Ishikawa (cell line): ENCODE data around the gene TBC1D4.

Experiments used
- CEBPB ChIP-seq: IDR thresholded peaks from 2 replicates; pipeline ENCODE4 v1.6.1; 2012
- CREB1 ChIP-seq: IDR thresholded peaks from 2 replicates; pipeline ENCODE4 v1.6.1; 2012; ENCODE audit warnings: low read depth
- EGR1 ChIP-seq: IDR thresholded peaks from 2 replicates; pipeline ENCODE4 v1.6.1; 2012
- EP300 ChIP-seq: IDR thresholded peaks from 2 replicates; pipeline ENCODE4 v1.6.1; 2012; ENCODE audit warnings: borderline replicate concordance
- FOXM1 ChIP-seq: IDR thresholded peaks from 2 replicates; pipeline ENCODE4 v1.6.1; 2012; ENCODE audit warnings: low read depth, borderline replicate concordance
- MAX ChIP-seq: IDR thresholded peaks from 2 replicates; pipeline ENCODE4 v1.6.1; 2012
- NFIC ChIP-seq: IDR thresholded peaks from 2 replicates; pipeline ENCODE4 v1.6.1; 2012
- RAD21 ChIP-seq: IDR thresholded peaks from 2 replicates; pipeline ENCODE4 v1.6.1; 2012; ENCODE audit warnings: low read depth
- REST ChIP-seq: IDR thresholded peaks from 2 replicates; pipeline ENCODE4 v1.6.1; 2012; ENCODE audit warnings: low read depth, mild to moderate bottlenecking
- TAF1 ChIP-seq: IDR thresholded peaks from 2 replicates; pipeline ENCODE4 v1.6.1; 2012; ENCODE audit warnings: low read depth, mild to moderate bottlenecking
- TCF12 ChIP-seq: IDR thresholded peaks from 2 replicates; pipeline ENCODE4 v1.6.1; 2012; ENCODE audit warnings: low read depth
- TEAD4 ChIP-seq: IDR thresholded peaks from 2 replicates; pipeline ENCODE4 v1.6.1; 2012
- YY1 ChIP-seq: IDR thresholded peaks from 2 replicates; pipeline ENCODE4 v1.6.1; 2012; ENCODE audit warnings: low read depth
- ZBTB7A ChIP-seq: IDR thresholded peaks from 2 replicates; pipeline ENCODE4 v1.6.1; 2012; ENCODE audit warnings: low read depth
- TF ChIP-seq, protein P1 (sequence below): IDR thresholded peaks from 2 replicates; pipeline ENCODE4 v1.6.1; 2012

Gene TBC1D4

GRCh38 chr13:75468098-75468497 lies 13.9 kb downstream of the TBC1D4 start:
- TF ChIP-seq NFIC (no peak), RAD21 (no peak), TEAD4 (no peak), CEBPB (no peak), ZBTB7A (no peak), TAF1 (no peak), REST (no peak)
- TF ChIP-seq, protein P1, sequence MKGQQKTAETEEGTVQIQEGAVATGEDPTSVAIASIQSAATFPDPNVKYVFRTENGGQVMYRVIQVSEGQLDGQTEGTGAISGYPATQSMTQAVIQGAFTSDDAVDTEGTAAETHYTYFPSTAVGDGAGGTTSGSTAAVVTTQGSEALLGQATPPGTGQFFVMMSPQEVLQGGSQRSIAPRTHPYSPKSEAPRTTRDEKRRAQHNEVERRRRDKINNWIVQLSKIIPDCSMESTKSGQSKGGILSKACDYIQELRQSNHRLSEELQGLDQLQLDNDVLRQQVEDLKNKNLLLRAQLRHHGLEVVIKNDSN, result no peak

GRCh38 chr13:75467040-75467728 lies 14.8 kb downstream of the TBC1D4 start:
- TF ChIP-seq TEAD4, result no peak

- TF ChIP-seq TEAD4, result no peak
- TF ChIP-seq CREB1, result no peak
- TF ChIP-seq CEBPB, result no peak
- no peak for TF ChIP-seq EGR1
- TF ChIP-seq RAD21, result no peak
- no peak for TF ChIP-seq TAF1
- no peak for TF ChIP-seq ZBTB7A
- TF ChIP-seq YY1, result no peak
- TF ChIP-seq, protein P1, result no peak
- no peak for TF ChIP-seq EP300
- no peak for TF ChIP-seq NFIC
- TF ChIP-seq FOXM1, result no peak
- TF ChIP-seq REST, result no peak
- no peak for TF ChIP-seq MAX
Observed at GRCh38 chr13:75465236-75465635, 16.7 kb downstream of the TBC1D4 start.

DNA sequence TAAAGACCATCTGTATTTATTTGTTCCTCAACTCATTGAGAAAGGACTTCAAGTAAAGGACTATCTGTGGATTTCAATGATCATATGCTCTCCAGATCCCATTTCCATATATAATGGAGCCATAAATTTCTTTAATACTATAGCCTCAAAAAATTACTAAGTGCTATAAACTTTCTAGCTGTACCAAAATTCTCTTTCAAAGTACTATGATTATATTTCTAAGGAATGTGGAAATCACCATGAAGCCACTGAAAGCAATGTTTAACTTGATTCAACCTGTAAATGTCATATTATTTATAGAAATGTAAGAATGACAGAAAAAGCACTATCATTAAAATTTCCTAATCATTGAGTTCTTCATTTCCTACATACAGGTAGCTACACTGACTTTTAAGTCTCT lies 20.7 kb downstream of the TBC1D4 start:
- TF ChIP-seq TCF12 (no peak), CEBPB (no peak), ZBTB7A (no peak), REST (no peak), TEAD4 (no peak), FOXM1 (no peak), EGR1 (no peak), CREB1 (no peak), TAF1 (no peak), YY1 (no peak), NFIC (no peak), EP300 (no peak), MAX (no peak), RAD21 (no peak)
- TF ChIP-seq, protein P1, result no peak

GRCh38 chr13:75460644-75461043 lies 21.3 kb downstream of the TBC1D4 start:
- TF ChIP-seq TAF1 (no peak), MAX (no peak), CREB1 (no peak), YY1 (no peak), FOXM1 (no peak), TCF12 (no peak), RAD21 (no peak), ZBTB7A (no peak), TEAD4 (no peak), REST (no peak), EGR1 (no peak), CEBPB (no peak), EP300 (no peak), NFIC (no peak)
- TF ChIP-seq, protein P1, result no peak
